GM18909 (cell line): ENCODE measurements around the gene MZT1.

Experiments
- ATAC-seq: cut with Tn5 transposase; IDR thresholded peaks from one replicate; pipeline ENCODE4 v1.9.1; 2021; ENCODE audit warnings: mild to moderate bottlenecking; ENCODE audit not compliant: unreplicated experiment, poor library complexity

Gene MZT1

GRCh38 chr13:72689181-72689696 is 38.2 kb downstream of the MZT1 start:
- ATAC-seq = no peak

GRCh38 chr13:72686766-72687165 is 40.7 kb downstream of the MZT1 start:
- ATAC-seq = no peak

GRCh38 chr13:72680353-72680752 is 47.1 kb downstream of the MZT1 start:
- no peak for ATAC-seq

- no peak for ATAC-seq
Observed at GRCh38 chr13:72678312-72678711, 49.1 kb downstream of the MZT1 start.

GRCh38 chr13:72677431-72677830 is 50.0 kb downstream of the MZT1 start:
- ATAC-seq = no peak

- no peak for ATAC-seq
Observed at GRCh38 chr13:72666391-72666790, 61.0 kb downstream of the MZT1 start.

- no peak for ATAC-seq
Observed at GRCh38 chr13:72662548-72662947, 64.9 kb downstream of the MZT1 start.
